H9 (cell line): ENCODE results near the gene COMP. TPM values are rescaled to one million over a fixed set of nuclear protein-coding genes. Genes with fewer than 3 reads are reported as not detected.

Experiments
- DNase-seq: peaks from one replicate; pipeline ENCODE4 v3.0.0-alpha.2; 2017
- H2AFZ ChIP-seq: one replicate; pipeline ENCODE4 v1.6.1; 2013; ENCODE audit warnings: mild to moderate bottlenecking, low read length, control low read depth, moderate library complexity
- H2AK5ac ChIP-seq: 2 replicates; pipeline ENCODE4 v1.6.1; 2013; ENCODE audit warnings: low read length, control low read depth, mixed read lengths; ENCODE audit not compliant: insufficient read length
- H2BK120ac ChIP-seq: one replicate; pipeline ENCODE4 v1.6.1; 2013; ENCODE audit warnings: low read depth, mild to moderate bottlenecking, low read length, control low read depth, inconsistent platforms; ENCODE audit not compliant: poor library complexity, severe bottlenecking
- H2BK12ac ChIP-seq: 2 replicates; pipeline ENCODE4 v1.6.1; 2013; ENCODE audit warnings: low read length, control low read depth, mixed read lengths, low read depth; ENCODE audit not compliant: insufficient read length
- H2BK15ac ChIP-seq: 2 replicates; pipeline ENCODE4 v1.6.1; 2013; ENCODE audit warnings: low read depth, low read length, control low read depth
- H2BK20ac ChIP-seq: one replicate; pipeline ENCODE4 v1.6.1; 2013; ENCODE audit warnings: low read depth, mild to moderate bottlenecking, low read length, control low read depth, inconsistent platforms; ENCODE audit not compliant: poor library complexity, severe bottlenecking
- H2BK5ac ChIP-seq: 2 replicates; pipeline ENCODE4 v1.6.1; 2013; ENCODE audit warnings: low read length, control low read depth, mixed read lengths; ENCODE audit not compliant: insufficient read length
- H3K14ac ChIP-seq: 2 replicates; pipeline ENCODE4 v1.6.1; 2013; ENCODE audit warnings: low read length, control low read depth; ENCODE audit not compliant: insufficient read depth
- H3K18ac ChIP-seq: 2 replicates; pipeline ENCODE4 v1.6.1; 2013; ENCODE audit warnings: low read depth, mild to moderate bottlenecking, mixed read lengths, low read length, control low read depth; ENCODE audit not compliant: insufficient read length
- H3K23ac ChIP-seq: 2 replicates; pipeline ENCODE4 v1.6.1; 2013; ENCODE audit warnings: low read length, control low read depth, mixed read lengths, low read depth; ENCODE audit not compliant: insufficient read length
- H3K23me2 ChIP-seq: 2 replicates; pipeline ENCODE4 v1.6.1; 2013; ENCODE audit warnings: low read depth, mild to moderate bottlenecking, mixed read lengths, low read length, control low read depth; ENCODE audit not compliant: insufficient read length, poor library complexity, severe bottlenecking
- H3K27ac ChIP-seq: 2 replicates; pipeline ENCODE4 v1.5.1; 2013; ENCODE audit warnings: low read length, control low read depth, mixed read lengths, low read depth; ENCODE audit not compliant: insufficient read length
- H3K27me3 ChIP-seq: 2 replicates; pipeline ENCODE4 v1.6.1; 2013; ENCODE audit warnings: low read length, control low read depth, inconsistent platforms; ENCODE audit not compliant: insufficient read depth
- H3K4ac ChIP-seq: 2 replicates; pipeline ENCODE4 v1.6.1; 2013; ENCODE audit warnings: low read depth, mild to moderate bottlenecking, control low read depth, inconsistent platforms, low read length, moderate library complexity
- H3K4me1 ChIP-seq: 2 replicates; pipeline ENCODE4 v1.6.1; 2013; ENCODE audit warnings: low read length, control low read depth, inconsistent platforms; ENCODE audit not compliant: insufficient read depth
- H3K4me2 ChIP-seq: 2 replicates; pipeline ENCODE4 v1.6.1; 2013; ENCODE audit warnings: low read length, control low read depth, mixed read lengths; ENCODE audit not compliant: insufficient read length, insufficient read depth
- H3K56ac ChIP-seq: 2 replicates; pipeline ENCODE4 v1.6.1; 2013; ENCODE audit warnings: low read depth, mild to moderate bottlenecking, mixed read lengths, low read length, control low read depth; ENCODE audit not compliant: insufficient read length
- H3K79me1 ChIP-seq: 2 replicates; pipeline ENCODE4 v1.6.1; 2013; ENCODE audit warnings: low read depth, mild to moderate bottlenecking, moderate library complexity, low read length, control low read depth, inconsistent platforms; ENCODE audit not compliant: insufficient read depth, poor library complexity, severe bottlenecking
- H3K79me2 ChIP-seq: 2 replicates; pipeline ENCODE4 v1.6.1; 2013; ENCODE audit warnings: low read length, control low read depth, inconsistent platforms; ENCODE audit not compliant: insufficient read depth
- H3K9ac ChIP-seq: 2 replicates; pipeline ENCODE4 v1.6.1; 2013; ENCODE audit warnings: low read length, control low read depth, mixed read lengths; ENCODE audit not compliant: insufficient read length; ENCODE audit errors: extremely low read depth
- H3K9me3 ChIP-seq: one replicate; pipeline ENCODE4 v1.6.1; 2013; ENCODE audit warnings: low read depth, low read length, inconsistent platforms; ENCODE audit not compliant: control insufficient read depth
- H3T11ph ChIP-seq: one replicate; pipeline ENCODE4 v1.6.1; 2013; ENCODE audit warnings: mild to moderate bottlenecking, low read length, control low read depth, inconsistent platforms
- H4K20me1 ChIP-seq: one replicate; pipeline ENCODE4 v1.6.1; 2013; ENCODE audit not compliant: control insufficient read depth, insufficient read length, insufficient read depth
- H4K5ac ChIP-seq: 2 replicates; pipeline ENCODE4 v1.6.1; 2013; ENCODE audit warnings: low read depth, mild to moderate bottlenecking, mixed read lengths, low read length, control low read depth; ENCODE audit not compliant: insufficient read length
- H4K8ac ChIP-seq: replicated peaks from 2 replicates; pipeline ENCODE4 v1.6.1; 2013; ENCODE audit warnings: low read length, control low read depth, mixed read lengths, low read depth; ENCODE audit not compliant: insufficient read length
- H4K91ac ChIP-seq: 2 replicates; pipeline ENCODE4 v1.6.1; 2013; ENCODE audit warnings: low read depth, mild to moderate bottlenecking, moderate library complexity, mixed read lengths, low read length, control low read depth; ENCODE audit not compliant: insufficient read length
- H3K27ac Mint-ChIP-seq, 3 experiments: 2 replicates in 2 of 3; 3 replicates in 1 of 3; pipeline ENCODE4 v1.8.0; 2020 to 2021; ENCODE audit warnings: mixed read lengths in 3 of 3, mild to moderate bottlenecking in 1 of 3, moderate library complexity in 1 of 3
- H3K27me3 Mint-ChIP-seq: 2 replicates; pipeline ENCODE4 v1.8.0; 2021; ENCODE audit warnings: low read depth, mild to moderate bottlenecking, moderate library complexity, mixed read lengths
- H3K36me3 Mint-ChIP-seq, 3 experiments: 2 replicates in 2 of 3; 3 replicates in 1 of 3; pipeline ENCODE4 v1.8.0; 2020 to 2021; ENCODE audit warnings: low read depth in 3 of 3, mixed read lengths in 3 of 3; ENCODE audit not compliant: insufficient read depth in 1 of 3
- H3K4me1 Mint-ChIP-seq, 2 experiments: 2 replicates each; pipeline ENCODE4 v1.8.0; 2020; ENCODE audit warnings: mixed read lengths in 2 of 2
- H3K4me3 Mint-ChIP-seq, 2 experiments: 2 replicates in 1 of 2; 3 replicates in 1 of 2; pipeline ENCODE4 v1.8.0; 2020 to 2021; ENCODE audit warnings: mild to moderate bottlenecking in 2 of 2, mixed read lengths in 2 of 2, moderate library complexity in 1 of 2
- H3K9me3 Mint-ChIP-seq, 2 experiments: 2 replicates in 1 of 2; 3 replicates in 1 of 2; pipeline ENCODE4 v1.8.0; 2020; ENCODE audit warnings: mild to moderate bottlenecking in 2 of 2, mixed read lengths in 2 of 2, moderate library complexity in 1 of 2
- CTCF ChIP-seq: fragments of 200-600 bp; sonication (generic); conservative IDR thresholded peaks from 3 replicates; pipeline ENCODE4 v1.8.0; 2021; ENCODE audit warnings: antibody characterized with exemption, mild to moderate bottlenecking
- WGBS: extraction: QIAGEN DNeasy Blood & Tissue Kit; methylation state at CpG from one replicate; pipeline ENCODE4 v1.1.7; 2013; ENCODE audit warnings: missing lambda C conversion rate, low lambda C conversion rate, mixed read lengths; ENCODE audit not compliant: insufficient read length; ENCODE audit errors: extremely low coverage; 5-methylcytosine and 5-hydroxymethylcytosine counted together
- total RNA-seq: library from RNA; stranded (reverse); gene quantifications from 2 replicates; pipeline ENCODE4 v1.2.1, GENCODE V29; 2021

Gene COMP
- total RNA-seq, 1 experiment from 2014 or later, result 0.15 TPM

DNA sequence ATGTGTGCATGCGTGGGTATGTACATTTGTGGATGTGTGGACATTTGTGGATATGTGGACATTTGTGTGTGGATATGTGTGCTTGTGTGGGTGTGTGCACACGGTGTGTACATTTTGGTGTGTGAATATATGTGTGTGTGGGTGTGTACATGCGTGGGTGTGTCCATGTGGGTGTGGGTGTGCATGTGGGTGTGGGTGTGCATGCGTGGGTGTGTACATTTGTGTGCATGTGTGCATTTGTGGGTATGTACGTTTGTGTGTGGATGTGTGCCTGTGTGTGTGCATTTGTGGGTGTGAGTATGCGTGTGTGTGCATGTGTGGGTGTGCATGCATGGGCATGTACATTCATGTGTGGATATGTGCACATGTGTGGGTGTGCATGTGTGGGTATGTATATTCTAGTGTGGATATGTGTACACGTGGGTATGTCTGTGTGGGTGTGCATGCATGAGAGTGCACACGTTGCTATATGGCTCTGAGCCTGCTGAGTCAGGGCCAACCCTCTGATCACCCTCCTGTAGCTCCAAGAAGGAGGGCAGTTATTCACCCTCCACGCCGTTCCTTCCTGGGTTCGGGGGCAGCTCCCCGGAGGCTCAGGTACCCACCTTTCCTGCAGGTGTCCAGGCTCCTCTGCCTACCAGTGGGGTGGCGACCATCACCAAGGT, 20.3 kb downstream of the COMP start:
- Histone ChIP-seq H2BK12ac (no peak overlapping the region), H3K27ac (no peak overlapping the region), H3K4ac (no peak overlapping the region), H4K5ac (no peak overlapping the region), H4K8ac (no peak overlapping the region), H2BK5ac (no peak overlapping the region), H3K9me3 (no peaks in the 10 kb centered on the region), H2BK15ac (no peak overlapping the region), H2AFZ (no peak overlapping the region), H4K91ac (no peak overlapping the region), H3K4me2 (no peak overlapping the region), H3K23ac (no peak overlapping the region), H3T11ph (no peak overlapping the region), H3K4me1 (no peaks in the 10 kb centered on the region), H3K23me2 (no peaks in the 10 kb centered on the region), H4K20me1 (no peaks in the 10 kb centered on the region), H2BK20ac (no peak overlapping the region), H3K56ac (no peak overlapping the region), H3K27me3 (peaks cover 42% of the 10 kb centered on the region; the same call in 1 of the 2 replicates), H2AK5ac (no peak overlapping the region), H2BK120ac (no peak overlapping the region), H3K79me2 (no peaks in the 10 kb centered on the region), H3K14ac (no peak overlapping the region), H3K9ac (no peak overlapping the region), H3K79me1 (no peaks in the 10 kb centered on the region), H3K18ac (no peak overlapping the region)
- DNase-seq, result no peak
- peaks cover 92% of the 10 kb centered on the region for H3K27me3 Mint-ChIP-seq
- H3K4me1 Mint-ChIP-seq, result peaks cover 0 to 2% of the 10 kb centered on the region in 2 experiments; a peak in 3 of 4 replicates
- no peak overlapping the region; a peak in 1 of 5 replicates for H3K4me3 Mint-ChIP-seq
- H3K27ac Mint-ChIP-seq, result 0 out of 7 replicates have a peak overlapping the region, but pooled peaks of 1 of the 3 experiments have one; percentile 7
- no peaks in the 10 kb centered on the region for H3K9me3 Mint-ChIP-seq
- no peaks in the 10 kb centered on the region for H3K36me3 Mint-ChIP-seq
- no peak for TF ChIP-seq CTCF
- WGBS, result no CpG with 5 or more reads among the region's 13 CpGs
